A673 (cell line): Measurements from ENCODE around the gene SLC1A1.

Source experiments
- EZH2 ChIP-seq: fragments of 200-600 bp; sonication (generic); IDR thresholded peaks from 2 replicates; pipeline ENCODE4 v1.6.1; 2017; ENCODE audit warnings: borderline replicate concordance, low read depth, mild to moderate bottlenecking, mixed read lengths, antibody characterized with exemption, low read length; ENCODE audit not compliant: poor library complexity, severe bottlenecking
- TF ChIP-seq, protein P1 (sequence below): fragments of 300-800, 200-600 bp; sonication (generic); conservative IDR thresholded peaks from 2 replicates; pipeline ENCODE4 v1.5.1; 2017; ENCODE audit warnings: low read depth, mild to moderate bottlenecking, antibody characterized with exemption, low read length, moderate library complexity, mixed read lengths

- TF ChIP-seq, protein P1, sequence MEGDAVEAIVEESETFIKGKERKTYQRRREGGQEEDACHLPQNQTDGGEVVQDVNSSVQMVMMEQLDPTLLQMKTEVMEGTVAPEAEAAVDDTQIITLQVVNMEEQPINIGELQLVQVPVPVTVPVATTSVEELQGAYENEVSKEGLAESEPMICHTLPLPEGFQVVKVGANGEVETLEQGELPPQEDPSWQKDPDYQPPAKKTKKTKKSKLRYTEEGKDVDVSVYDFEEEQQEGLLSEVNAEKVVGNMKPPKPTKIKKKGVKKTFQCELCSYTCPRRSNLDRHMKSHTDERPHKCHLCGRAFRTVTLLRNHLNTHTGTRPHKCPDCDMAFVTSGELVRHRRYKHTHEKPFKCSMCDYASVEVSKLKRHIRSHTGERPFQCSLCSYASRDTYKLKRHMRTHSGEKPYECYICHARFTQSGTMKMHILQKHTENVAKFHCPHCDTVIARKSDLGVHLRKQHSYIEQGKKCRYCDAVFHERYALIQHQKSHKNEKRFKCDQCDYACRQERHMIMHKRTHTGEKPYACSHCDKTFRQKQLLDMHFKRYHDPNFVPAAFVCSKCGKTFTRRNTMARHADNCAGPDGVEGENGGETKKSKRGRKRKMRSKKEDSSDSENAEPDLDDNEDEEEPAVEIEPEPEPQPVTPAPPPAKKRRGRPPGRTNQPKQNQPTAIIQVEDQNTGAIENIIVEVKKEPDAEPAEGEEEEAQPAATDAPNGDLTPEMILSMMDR, result no peak
- no peak for TF ChIP-seq EZH2
These were observed 28.8 kb upstream of the SLC1A1 start for GRCh38 chr9:4461437-4461836.
